SKM-1 (cell line): ENCODE results near the gene ZBTB16.

ENCODE experiments used
- DNase-seq: peaks from one replicate; lab custom pipeline; 2025; ENCODE audit not compliant: unreplicated experiment; lab: John Stamatoyannopoulos, UW

ZBTB16 gene, protein sequence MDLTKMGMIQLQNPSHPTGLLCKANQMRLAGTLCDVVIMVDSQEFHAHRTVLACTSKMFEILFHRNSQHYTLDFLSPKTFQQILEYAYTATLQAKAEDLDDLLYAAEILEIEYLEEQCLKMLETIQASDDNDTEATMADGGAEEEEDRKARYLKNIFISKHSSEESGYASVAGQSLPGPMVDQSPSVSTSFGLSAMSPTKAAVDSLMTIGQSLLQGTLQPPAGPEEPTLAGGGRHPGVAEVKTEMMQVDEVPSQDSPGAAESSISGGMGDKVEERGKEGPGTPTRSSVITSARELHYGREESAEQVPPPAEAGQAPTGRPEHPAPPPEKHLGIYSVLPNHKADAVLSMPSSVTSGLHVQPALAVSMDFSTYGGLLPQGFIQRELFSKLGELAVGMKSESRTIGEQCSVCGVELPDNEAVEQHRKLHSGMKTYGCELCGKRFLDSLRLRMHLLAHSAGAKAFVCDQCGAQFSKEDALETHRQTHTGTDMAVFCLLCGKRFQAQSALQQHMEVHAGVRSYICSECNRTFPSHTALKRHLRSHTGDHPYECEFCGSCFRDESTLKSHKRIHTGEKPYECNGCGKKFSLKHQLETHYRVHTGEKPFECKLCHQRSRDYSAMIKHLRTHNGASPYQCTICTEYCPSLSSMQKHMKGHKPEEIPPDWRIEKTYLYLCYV

DNA sequence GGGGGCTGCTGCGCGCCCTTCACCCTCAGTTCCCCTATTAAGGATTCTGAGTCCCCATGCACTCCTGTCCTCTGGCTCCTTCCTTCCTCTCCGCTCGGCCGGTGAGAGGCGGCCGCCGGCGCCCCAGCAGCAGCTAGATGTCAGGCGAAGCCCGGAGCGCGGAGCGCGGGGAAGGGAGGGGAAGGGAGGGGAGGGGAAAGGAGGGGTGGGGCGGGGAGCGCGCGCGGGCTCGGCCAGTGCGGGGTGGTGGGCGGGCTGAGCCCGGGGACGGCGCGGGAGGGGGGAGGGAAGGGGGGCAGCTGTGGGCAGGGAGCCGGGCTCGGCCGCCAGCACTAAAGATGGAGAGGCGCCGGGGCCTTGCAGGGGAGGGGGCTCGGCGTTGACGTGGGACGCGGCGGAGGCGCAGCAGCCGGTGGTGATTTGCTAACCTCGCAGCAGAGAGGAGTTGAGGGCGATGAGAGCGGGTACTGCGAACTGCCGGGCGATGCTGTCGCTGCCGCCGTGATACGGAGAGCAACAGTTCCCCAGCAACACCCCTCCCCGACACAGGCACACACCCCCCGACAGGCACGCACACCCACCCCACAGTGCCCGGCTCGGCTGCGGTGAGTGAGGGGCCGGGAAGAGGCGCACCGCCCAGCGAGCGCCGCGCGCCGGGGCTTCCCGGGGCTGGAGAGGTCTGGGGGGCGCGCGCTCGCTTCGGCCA lies at the start of gene ZBTB16:
ZBTB16 (plus strand) TSS at position 434 of the 706 bp plus-strand sequence. CDS start 3,590 bp downstream, outside the sequence.
- peak; percentile 85 for DNase-seq

DNA sequence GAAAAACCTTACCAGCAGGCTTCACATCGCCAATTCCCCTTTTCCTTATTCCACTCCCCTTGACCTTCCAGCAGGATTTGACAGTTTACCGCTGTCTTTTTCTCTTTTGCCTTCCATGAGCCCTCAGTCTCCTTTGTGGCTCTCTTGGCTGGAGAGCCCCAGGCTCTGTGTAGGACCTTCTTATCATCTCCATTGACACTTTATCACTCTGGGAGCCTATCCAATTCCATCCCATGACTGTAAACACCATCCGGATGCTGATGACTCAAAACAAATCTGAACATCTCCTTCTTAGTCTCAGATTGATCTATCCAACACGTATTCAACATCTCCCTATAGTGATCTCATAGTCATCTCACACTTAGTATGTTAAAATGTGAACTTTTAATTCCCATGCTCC lies 48.6 kb upstream of the ZBTB16 start:
- DNase-seq = no peak

DNA sequence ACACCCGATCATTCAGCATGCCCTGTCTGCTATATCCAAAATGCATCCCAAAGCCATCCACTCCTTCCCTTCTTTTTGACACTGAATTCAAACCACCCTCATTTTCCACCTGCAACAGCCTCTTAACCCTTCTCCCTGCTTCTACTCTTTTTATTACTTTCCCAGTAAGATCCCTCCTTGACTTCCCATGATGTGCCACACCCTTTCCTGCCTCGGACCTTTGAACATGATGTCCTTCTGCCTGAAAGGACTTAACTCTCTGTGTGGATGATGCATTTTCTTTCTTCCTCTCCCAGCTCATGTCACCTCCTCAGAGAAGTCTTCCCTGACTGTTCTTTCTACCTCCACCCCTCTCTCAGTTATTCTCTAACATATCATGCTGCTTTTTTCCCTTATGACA lies 48.1 kb upstream of the ZBTB16 start:
- DNase-seq = no peak

DNA sequence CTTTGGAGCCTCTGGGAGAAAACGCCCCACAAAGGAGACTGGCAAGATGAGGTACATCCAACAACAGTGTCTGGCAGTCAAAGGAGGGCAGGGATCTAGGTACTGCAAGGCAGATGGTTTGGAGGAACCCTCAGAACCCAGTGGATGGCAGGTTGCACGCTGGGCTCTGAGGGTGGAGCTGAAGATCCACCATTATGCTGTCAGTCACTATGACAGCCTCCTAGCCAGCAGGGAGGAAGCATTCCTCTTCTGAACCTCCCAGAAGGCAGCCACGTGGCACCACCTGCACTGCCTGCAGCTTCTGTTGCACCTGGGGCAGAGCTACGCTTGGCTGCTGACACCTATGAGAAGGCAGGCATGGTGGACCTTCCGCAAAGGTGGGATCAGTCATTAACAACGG lies 44.4 kb upstream of the ZBTB16 start:
- DNase-seq = no peak

DNA sequence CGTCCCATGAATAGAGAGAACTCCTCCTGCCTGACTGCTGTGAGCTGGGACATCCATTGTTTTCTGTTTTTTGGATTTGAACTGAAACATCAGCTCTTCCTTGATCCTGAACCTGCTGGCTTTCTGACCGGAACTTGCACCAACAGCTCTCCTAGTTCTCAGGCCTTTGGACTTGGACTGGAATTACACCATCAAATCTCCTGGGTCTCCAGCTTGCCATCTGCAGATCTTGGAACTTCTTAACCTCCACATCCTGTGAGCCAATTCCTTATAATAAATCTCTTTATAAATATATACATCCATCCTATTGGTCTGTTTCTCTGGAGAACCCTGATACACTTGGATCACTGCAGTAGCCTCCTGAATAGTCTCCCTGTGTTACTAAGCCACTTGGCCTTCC lies 42.5 kb upstream of the ZBTB16 start:
- DNase-seq = no peak

DNA sequence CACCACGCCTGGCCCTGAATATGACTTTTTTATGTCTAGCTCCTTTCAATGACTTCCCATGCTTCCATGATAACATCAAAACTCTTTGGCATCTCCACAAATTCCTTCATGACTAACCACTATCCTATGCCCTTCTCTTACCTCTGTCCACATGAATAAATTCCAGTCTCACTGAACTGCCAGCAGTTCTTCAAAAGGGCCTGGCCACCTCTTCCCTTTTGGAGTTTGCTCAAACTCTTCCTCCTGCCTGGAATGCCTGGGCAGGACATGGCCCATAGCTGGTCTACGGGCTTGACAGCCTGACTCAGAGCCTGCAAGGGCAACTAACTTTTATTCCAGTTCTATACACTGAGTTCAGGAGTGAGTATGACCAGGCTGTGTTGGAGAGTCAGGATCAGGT lies 41.8 kb upstream of the ZBTB16 start:
- no peak for DNase-seq

DNA sequence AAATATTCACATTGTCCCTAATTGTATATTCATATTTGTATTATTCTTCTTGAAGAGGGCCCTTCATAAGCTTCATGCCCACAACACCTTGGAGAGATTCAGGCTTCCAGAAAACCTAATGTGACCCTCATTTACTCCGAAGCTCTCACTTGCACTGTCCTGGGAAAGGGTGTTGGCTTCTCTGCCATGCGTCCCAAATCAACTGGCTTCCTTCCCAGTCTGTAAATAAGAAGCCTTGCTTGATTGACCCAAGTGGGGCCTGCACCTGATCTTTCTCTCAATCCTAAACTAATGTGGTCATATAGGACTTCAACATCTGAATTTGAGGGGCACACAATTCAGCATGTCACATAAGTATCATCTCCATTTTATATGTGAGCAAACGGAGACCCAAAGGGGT lies 40.5 kb upstream of the ZBTB16 start:
- no peak for DNase-seq

DNA sequence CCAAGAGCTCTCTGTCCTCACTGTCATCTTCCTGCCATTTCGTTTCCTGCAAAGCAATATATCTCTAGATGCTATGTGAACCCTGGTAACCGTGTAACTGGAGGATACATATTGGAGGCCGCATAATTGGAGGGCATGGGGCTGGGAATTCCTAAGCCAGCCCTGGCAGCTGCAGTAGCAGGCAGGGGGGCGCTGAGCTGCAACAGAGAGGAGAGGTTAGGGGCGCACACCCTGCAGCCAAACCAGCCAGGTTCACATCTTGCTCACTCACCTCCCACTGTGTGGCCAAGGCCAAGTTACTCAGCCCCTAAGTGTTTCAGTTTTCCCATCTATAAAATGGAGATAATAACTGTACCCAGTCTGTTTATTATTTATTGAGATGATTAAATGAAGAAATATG lies 39.9 kb upstream of the ZBTB16 start:
- DNase-seq = no peak

DNA sequence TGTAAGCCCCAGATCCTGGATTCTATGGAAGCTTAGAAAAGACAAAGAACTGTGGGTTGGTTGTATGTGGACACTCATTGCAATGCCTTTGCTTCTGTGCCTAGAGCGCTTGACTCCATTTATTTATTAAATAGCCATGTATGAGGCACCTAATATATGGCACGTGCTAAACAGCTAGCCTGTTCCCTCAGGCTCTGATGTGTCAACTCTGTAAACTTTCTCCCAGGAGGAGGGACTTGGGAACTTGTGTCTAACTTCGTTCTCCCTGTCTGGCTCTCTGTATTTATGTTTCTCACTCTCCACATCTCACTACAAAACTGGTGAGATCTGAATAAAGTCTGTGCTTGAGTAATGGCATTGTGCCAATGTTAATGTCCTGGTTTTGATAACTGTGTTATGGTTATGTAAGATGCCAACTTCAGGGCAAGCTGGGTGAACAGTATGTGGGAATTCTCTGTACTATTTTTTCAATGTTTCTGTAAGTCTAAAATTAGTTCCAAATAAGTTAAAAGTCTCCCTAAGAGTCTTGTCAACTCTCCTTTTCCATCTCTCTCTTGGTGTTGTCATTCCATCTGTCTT lies 34.1 kb upstream of the ZBTB16 start:
- no peak for DNase-seq

DNA sequence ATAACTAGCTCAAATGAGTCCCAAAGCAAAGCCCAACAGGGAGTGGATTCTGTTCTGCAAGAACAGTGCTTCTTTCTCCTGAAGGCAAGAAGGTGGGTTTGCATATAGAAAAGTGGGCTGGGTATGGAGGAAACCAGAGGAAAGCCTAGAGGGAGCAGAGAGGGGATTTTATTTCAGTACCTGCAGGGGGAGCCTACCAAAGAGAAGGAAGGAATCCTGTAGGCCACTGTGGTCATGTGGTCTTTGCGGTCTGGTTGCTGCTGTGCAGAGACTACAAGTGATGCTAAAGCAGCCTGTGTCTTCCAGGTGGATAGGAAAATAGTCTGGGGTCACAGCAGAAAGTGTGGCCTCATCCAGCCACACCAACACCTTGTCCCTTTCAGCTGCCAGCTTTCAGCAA lies 33.2 kb upstream of the ZBTB16 start:
- no peak for DNase-seq

DNA sequence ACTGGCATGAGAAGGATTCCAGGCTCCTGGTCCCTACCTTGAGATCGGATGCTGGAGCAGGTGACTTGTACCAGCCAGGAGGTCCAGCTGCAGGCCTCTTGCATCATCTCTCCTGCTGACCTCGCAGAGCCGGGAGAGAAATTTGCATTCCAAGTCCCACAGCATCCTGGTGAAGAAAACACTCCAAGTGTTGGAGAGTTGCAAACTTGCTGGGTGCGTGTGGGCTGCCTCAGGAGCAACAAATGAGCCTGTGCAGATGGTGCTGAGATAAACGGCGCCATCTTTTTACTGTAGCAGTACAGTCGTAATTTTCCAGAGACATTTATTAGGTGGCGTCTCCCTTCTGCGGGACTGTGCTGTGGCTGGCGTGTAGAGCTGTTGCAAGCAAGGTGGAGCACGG lies 32.1 kb upstream of the ZBTB16 start:
- no peak for DNase-seq

DNA sequence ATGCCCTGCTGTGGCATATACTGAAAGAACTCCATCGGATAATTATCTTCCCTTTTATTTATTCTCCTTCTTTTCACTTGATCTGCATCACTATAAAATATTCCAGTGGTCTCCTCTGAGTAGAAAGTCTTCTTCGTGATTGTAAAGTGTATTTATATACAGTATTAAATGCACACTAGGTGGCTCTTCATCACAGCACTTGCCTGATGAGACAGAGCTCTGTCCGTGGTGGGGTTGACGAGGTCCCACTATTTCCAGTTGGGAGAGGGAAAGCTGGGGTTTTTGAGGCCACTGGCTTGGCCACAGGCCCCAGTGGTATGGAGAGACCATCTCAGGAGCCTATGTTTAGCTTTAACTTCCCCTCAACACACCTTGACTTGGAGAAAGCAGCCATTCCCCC lies 31.6 kb upstream of the ZBTB16 start:
- DNase-seq = no peak

DNA sequence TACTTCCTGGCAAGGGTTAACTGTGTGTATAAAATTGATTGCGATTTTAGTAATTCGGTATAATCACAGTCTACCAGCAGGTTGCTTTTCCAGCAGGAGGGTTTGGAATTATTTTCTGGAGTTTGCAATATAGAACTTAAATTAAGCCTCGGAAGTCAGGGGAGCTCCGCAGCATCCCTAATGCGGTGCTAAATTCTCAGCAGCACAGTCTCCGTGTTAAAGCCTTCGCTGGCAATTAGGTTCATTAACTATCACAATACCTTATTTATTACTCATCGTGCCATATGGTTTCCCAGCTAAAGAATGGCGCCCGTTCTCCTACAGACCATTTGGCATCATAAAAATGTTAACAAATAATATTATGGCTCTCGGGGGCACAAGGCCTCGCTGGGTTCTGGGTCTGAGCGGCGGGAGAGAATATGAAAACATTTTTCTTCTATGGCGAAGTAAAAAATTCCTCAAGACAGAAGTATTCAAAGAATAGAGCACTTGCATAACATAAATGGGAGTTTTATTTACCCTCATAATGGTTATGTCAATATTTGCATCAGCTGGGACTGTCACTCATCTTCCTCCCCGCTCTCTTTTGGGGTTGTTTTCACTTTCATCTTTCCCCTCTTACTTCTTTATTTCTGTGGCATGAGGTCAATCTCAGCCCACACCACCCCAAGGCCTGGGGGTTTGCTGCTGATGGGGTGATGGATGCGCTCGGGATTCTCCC lies 28.1 kb upstream of the ZBTB16 start:
- no peak for DNase-seq

DNA sequence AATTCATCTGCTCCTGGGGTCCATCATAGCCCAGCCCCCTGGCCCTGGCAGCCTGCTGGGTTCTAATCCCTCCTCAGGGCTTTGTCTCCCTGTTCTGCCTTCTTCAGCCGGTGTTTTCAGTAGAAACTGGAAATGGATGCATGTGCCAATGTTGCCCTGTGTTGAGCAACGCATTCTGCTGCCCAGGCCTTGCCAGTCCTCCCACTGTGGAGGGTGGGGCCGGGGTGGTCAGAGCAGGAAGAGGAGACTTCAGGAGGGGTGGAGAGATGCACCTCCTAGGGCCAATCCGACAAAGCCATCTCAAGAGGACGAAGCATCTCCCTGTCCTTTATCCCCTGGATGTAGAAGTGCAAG lies 27.6 kb upstream of the ZBTB16 start:
- no peak for DNase-seq

DNA sequence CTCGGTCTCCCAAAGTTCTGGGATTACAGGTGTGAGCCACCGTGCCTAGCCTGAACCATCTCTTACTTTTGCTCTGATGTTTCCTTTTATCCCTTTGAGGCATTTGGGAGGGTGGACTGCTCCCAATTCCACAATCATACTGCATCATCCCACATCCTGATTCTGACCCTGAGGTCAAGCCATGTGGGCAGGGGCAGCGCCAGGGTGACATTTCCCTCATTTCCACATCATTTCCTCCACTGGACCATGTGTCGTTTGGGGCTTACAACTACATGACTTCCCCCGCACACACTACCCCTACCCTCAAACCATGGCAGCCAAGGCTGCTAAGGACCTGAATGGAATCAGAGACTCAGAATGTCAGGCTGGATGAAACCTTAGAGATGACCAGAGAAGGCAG lies 26.4 kb upstream of the ZBTB16 start:
- no peak for DNase-seq

DNA sequence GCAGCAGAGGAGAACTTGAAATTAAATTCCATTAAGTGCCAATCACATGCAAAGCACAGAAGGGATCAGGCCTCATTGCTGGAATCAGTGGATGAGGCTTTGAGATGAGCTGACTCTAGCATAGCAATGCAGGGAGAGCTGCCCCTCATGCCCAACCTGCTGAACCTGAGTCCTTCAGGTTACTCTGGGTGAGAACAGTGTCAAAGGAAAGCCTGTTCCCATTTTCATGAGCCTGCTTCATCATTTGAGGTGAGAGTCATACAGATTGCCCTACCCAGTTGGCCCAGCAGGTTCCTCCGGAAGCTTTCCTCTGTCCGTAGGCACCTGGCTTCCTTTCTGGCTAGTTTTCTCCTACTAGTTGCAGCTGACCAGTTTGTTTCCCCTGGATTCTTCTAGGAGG lies 25.9 kb upstream of the ZBTB16 start:
- DNase-seq = no peak

DNA sequence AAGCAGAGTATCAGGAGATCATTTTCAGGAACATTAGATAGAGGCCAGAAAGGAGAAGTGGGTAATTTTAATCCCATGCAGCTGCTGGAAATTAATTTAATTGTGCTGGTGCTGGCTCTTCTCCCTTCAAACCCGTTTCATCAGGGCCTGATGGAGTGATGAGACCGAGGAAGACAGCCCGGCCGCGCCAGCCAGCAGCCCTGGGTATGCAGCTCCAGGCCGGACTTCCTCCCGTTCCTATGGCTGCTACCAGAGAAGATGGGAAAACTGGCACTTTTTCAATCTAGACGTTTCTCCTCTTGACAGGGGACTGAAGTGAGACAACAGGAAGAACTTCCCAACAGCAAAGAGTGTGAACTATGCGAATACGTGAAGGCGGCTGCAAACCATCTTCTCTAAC lies 24.6 kb upstream of the ZBTB16 start:
- no peak for DNase-seq

DNA sequence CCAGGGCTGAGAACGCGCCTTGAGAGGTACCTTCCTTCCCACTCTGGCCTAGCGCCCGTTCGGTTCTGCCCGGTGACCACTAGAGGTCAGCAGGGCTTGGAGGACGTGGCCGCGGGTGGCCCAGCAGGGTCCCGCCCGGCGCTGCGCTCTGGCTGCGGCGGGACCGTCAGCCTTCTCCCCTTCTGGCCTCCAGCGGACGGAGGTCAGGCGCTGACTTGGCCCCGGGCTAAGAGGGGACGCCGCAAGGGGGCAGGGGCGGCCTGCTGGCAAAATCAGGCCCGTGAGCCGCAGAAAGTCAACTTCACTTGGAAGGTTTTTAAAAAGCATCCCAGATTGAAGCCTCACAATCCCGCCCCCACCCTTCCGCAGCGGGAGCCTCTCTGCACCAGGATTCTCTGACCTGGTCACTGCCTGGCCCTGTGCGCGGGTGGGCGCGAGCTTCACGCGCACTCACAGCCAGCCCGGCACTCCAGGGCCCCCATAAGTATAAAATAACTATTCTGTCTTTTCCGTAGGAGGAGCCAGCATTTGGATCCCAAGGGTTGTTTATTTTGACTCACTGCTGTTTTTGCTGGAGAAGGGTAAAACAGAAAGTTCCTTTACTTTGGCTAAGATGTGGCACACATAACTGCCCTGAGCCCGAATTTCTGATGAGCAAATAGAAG lies 23.2 kb upstream of the ZBTB16 start:
- DNase-seq = peak; percentile 43

DNA sequence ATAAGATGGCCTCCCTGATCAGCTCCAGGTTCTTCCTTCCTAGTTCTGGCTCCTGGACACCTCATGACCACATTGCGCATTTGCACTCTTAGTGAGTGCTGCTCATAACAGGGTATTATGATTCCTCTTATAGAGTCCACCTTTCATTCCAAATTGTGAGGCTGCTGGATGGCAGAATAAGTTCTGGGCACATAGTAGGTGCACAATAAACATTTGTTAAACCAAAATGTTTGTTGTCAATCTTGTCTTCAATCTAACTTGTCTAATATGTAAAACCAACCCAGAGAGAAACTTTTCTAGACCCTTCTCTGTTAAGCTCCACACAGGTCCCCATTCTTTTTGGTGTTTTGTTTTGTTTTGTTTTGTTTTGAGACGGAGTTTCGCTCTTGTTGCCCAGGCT lies 22.6 kb upstream of the ZBTB16 start:
- no peak for DNase-seq

DNA sequence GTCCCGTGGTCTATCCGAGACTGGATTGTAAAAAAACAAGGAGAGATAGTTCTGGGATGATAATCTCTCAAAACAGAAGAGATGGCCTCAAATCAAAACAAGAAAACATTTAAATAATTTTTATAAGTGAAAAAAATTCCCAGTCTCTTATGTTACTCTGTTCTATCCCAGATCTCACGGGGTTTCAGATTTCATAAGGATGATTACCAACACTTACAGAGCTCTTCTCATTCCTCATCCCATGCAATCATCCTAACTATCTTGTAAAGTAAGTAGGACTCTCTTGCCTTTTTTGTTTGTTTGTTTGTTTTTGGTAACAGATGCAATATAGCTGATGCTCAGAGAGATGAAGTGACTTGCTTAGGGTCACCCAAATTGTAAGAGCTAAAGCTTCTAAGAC lies 20.0 kb upstream of the ZBTB16 start:
- DNase-seq = no peak
